NCI-H226 (cell line): ENCODE results near the gene TMEM134.
"Not testable (repeated sequence)": the region's sequence is repeated elsewhere in the genome, so short reads cannot be mapped to it uniquely, and the experiment has no call there.

Source experiments
- DNase-seq: peaks from one replicate; pipeline ENCODE4 v3.0.0-alpha.2; 2015

Gene TMEM134

DNA sequence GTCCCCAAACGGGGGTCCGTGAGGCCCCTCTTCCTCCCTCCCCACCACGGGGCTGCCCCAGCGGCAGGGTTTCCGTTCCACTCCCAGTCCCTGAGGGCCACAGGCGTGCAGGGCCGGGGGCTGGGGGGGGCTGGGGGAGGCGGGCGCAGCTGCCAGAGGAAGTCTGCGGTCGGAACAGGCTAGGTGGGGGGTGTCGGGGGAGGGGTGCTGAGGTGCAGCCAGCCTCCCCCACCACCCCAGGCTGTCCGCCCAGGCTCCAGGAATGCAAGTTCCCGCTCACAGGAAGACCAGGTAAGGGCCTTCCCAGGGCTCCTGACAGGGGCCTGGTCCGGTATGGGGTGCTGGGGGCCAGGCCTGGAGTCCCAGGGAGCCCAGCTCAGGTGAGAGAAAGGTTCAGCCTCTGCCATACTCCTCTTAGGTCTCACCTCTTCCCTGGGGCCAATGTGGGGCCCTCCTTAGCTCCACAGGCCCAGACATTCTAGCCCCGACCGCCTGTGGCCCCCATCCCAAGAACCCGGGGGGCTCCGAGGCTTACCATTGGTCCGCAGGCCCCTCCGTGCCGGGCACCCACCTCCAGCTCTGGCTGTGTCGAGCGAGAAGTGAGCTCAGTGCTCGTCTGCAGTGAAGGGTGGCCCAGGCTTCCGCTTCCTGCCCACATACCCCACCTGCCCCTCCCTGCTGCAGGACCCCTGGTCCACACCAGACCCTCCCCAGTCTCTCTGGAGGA lies 31.8 kb downstream of the TMEM134 start, which contains the start of gene PTPRCAP:
TSS of gene PTPRCAP (minus strand) at position 601 of the 727 bp plus-strand sequence. CDS start at position 538, 63 bp downstream.
- no peak for DNase-seq

DNA sequence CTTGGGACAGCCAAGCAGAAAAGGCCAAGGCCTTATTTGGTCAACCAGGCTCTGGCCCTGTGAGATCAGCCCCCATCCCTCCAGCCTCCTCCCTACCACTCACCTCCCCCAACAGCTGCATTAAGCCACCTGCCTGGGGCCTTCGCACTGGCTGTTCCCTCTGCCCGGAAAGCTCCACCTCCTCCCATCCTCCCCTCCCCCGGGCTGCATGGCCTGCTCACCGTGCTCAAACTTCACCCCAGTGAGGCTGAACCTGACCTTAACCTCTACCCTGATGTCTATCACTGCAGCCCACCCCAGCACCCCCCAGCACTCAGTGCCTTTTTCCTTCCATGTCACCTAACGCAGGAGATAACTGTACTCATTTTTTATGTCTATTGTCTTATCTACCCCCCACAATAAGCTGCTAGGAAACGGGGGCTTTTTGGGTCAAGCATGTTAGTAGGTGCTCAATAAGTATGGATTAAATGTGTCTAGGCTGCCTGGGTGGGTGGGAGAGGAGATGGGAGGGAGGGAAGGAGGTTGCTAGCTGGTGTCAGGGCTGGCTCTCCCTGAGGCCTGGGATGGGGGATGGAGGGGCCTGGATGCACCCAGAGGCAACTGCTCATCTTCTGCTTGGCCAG lies 32.5 kb downstream of the TMEM134 start:
- no peak for DNase-seq

DNA sequence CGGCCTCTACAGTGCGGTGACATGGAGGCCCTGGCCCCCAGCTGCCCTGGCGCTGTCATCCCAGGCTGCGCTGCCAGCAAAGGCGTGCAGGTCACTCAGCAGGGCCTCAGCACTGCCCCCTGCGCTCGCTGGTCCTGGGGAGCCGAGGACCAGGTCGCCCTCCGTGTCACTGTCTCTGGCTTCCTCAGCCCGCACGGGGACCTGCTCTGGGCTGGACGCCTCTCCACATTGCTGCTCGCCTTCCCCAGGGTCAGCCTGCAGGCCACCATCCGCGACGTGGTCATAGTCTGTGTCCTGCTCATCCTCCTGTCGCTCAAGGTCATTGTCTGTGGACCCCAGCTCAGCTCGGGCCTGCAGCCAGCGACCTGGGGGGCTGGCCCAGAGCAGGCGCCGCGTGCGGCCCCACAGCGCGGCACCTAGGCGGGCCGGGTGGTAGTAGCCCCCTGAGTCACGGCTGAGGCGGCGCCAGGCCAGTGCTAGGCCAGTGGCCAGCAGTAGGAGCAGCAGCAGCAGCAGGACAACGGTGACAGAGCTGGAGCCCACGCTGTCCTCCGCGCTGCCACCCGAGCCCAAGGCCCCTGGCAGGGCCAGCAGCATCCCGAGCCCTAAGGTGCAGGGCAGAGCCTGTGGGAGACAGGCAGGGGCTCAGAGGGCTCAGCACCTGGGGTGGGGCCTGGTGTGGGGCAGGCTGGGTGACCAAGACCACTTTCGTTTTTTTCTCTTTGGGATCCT lies 33.2 kb downstream of the TMEM134 start:
- no peak for DNase-seq

GRCh38 chr11:67435031-67435726 lies 33.9 kb downstream of the TMEM134 start:
- DNase-seq: no peak

DNA sequence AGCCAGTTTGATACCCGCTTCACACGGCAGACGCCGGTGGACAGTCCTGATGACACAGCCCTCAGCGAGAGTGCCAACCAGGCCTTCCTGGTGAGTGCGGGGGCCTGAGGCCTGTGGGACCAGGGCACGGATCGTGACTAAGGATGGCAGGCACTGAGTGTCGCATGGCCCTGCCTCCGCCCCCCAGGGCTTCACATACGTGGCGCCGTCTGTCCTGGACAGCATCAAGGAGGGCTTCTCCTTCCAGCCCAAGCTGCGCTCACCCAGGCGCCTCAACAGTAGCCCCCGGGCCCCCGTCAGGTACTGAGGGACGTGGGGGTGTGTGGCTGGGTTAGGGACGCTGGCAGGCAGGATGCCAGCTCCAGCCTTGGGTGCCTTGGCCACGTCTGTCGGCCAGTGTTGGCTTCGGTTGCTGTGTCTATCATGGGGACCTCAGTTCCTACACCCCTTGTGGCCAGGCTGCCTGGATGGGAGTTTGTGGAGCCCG lies 34.6 kb downstream of the TMEM134 start:
- DNase-seq: no peak

GRCh38 chr11:67433536-67434394 lies 35.3 kb downstream of the TMEM134 start:
- DNase-seq: no peak

DNA sequence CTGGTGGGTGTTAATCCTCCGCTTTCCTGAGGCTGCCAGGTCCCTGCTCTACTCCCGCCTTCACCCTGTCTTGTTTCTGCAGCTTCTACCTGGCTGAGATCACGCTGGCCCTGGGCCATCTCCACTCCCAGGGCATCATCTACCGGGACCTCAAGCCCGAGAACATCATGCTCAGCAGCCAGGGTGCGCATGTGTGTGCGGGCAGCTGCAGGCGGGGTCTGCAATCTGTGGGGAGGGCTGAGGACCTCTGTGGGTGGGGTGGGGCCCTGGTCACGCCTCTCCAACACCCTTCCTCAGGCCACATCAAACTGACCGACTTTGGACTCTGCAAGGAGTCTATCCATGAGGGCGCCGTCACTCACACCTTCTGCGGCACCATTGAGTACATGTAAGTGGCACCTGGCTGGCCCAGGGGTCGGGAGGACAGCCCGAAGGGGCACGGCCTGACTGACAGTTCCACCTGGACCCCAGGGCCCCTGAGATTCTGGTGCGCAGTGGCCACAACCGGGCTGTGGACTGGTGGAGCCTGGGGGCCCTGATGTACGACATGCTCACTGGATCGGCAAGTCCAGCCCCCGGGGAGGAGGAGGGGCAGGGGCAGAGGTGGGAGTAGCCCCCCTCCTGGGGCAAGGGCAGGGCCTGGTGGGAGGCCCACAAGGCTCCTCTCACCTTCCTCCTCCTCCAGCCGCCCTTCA lies 36.2 kb downstream of the TMEM134 start:
- DNase-seq: no peak

DNA sequence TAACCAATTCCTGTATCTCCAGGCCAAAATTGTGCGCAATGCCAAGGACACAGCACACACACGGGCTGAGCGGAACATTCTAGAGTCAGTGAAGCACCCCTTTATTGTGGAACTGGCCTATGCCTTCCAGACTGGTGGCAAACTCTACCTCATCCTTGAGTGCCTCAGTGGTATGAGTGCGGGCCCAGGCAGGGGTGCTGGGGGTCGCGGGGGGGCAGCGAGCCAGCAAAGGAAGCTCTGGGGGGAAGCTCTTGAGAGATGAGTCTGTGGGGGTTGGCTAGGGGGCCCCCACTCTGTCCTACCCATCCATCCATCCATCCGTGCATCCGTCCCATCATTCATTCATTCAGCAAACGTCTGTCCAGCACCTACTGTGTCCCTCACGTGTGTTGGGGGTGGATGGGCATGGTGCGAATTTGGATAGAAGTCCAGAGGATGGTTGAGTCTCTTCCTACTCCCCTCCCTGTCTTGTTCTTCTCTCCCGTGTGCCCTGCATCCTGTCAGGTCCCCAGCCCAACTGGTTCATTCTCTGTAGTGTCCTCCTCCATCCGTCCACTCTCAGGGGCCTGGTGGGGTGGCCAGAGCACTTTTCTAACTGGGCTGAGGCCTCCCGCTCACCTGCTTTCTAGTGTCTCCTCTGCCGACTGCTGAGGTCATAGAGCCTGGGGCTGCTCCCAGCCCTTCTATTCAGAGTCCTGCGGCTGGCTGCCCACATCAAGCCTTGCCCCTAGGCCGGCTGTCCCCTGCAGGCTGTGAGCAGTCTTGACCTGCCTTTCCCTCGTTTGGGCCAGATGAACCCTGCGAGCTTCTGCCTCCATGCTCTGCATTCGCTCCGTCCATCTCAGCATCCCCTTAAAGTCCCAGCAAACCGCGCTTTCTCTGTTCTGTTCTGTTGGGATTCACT lies 37.5 kb downstream of the TMEM134 start:
- no peak for DNase-seq

DNA sequence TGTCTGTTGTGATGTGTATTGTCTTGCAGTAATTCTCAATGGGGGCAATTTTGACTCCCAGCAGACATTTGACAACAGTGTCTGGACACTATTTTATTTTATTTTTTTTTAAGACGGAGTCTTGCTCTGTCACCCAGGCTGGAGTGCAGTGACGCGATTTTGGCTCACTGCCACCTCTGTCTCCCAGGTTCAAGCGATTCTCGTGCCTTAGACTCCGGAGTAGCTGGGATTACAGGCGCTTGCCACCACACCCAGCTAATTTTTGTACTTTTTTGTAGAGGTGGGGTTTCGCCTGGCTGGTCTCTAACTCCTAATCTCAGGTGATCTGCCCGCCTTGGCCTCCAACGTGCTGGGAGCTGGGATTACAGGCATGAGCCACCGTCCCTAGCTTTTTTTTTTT lies 39.3 kb downstream of the TMEM134 start:
- DNase-seq: no peak

- no peak for DNase-seq
These were observed 39.9 kb downstream of the TMEM134 start for GRCh38 chr11:67429038-67429668.

GRCh38 chr11:67428052-67429001 lies 40.7 kb downstream of the TMEM134 start, which contains the start of gene RPS6KB2:
Gene RPS6KB2 (plus strand): TSS chr11:67428494. CDS start chr11:67428546, 52 bp downstream.
- peak; percentile 92 for DNase-seq

DNA sequence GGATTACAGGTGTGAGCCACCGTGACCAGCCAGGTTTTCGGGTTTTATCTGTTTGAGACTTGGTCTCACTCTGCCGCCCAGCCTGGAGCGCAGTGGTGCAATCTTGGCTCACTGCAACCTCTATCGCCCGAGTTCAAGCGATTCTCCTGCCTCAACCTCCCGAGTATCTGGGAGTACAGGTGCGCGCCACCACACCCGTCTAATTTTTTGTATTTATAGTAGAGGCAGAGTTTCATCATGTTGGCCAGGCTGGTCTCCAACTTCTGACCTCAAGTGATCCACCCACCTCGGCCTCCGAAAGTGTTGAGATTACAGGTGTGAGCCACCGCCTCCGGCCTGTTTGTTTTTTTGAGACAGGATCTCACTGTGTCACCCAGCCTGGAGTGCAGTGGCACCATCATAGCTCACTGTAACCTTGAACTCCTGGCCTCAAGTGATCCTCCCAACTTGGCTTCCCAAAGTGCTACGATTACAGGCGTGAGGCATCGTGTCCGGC lies 41.6 kb downstream of the TMEM134 start:
- not testable (repeated sequence) for DNase-seq

DNA sequence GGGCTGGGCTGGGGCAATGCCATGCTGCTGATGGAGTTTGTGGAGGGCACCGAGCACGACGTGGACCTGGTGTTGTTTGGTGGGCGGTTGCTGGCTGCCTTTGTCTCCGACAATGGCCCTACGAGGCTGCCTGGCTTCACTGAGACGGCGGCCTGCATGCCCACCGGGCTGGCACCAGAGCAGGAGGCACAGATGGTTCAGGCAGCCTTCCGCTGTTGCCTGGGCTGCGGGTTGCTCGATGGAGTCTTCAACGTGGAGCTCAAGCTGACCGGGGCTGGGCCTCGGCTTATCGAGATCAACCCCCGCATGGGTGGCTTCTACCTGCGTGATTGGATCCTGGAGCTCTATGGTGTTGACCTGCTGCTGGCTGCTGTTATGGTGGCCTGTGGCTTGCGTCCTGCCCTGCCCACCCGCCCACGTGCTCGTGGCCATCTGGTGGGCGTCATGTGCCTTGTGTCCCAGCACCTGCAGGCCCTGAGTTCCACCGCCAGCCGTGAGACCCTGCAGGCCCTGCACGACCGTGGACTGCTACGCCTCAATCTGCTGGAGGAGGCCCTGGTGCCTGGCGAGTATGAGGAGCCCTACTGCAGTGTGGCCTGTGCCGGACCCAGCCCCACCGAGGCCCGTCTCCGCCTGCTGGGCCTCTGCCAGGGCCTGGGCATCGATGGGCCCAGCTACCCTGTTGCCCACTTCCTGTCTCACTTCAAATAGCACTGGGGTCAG lies 45.0 kb downstream of the TMEM134 start:
- no peak for DNase-seq

GRCh38 chr11:67423466-67423865 lies 45.6 kb downstream of the TMEM134 start:
- no peak for DNase-seq

- DNase-seq: peak; percentile 48
These were observed 46.2 kb downstream of the TMEM134 start for GRCh38 chr11:67422891-67423290.

- no peak for DNase-seq
These were observed 47.5 kb downstream of the TMEM134 start for GRCh38 chr11:67421430-67422031.
